A172 (cell line): ENCODE results near the gene MEGF11. TPM values are rescaled to one million over a fixed set of nuclear protein-coding genes. Genes with fewer than 3 reads are reported as not detected.
"Not testable (repeated sequence)": the region's sequence is repeated elsewhere in the genome, so short reads cannot be mapped to it uniquely, and the experiment has no call there.

ENCODE experiments used
- DNase-seq: peaks from one replicate; pipeline ENCODE4 v3.0.0-alpha.2; 2015; ENCODE audit warnings: low spot score
- total RNA-seq: library from RNA; depleted of rRNA; stranded (reverse); fragments of >200 nt; shearing (Covaris generic); gene quantifications from 2 replicates; pipeline ENCODE4 v1.2.3, GENCODE V29; 2014

MEGF11 gene
- total RNA-seq, 1 experiment from 2014 or later: 0.57 TPM

GRCh38 chr15:66276546-66276945 lies 23.0 kb upstream of the MEGF11 start:
- no peak for DNase-seq

GRCh38 chr15:66275352-66275751 lies 21.8 kb upstream of the MEGF11 start:
- no peak for DNase-seq

- DNase-seq: no peak
Measured at GRCh38 chr15:66270932-66271331, 17.4 kb upstream of the MEGF11 start.

GRCh38 chr15:66269326-66270090 lies 16.0 kb upstream of the MEGF11 start:
- peak; percentile 88 for DNase-seq

DNA sequence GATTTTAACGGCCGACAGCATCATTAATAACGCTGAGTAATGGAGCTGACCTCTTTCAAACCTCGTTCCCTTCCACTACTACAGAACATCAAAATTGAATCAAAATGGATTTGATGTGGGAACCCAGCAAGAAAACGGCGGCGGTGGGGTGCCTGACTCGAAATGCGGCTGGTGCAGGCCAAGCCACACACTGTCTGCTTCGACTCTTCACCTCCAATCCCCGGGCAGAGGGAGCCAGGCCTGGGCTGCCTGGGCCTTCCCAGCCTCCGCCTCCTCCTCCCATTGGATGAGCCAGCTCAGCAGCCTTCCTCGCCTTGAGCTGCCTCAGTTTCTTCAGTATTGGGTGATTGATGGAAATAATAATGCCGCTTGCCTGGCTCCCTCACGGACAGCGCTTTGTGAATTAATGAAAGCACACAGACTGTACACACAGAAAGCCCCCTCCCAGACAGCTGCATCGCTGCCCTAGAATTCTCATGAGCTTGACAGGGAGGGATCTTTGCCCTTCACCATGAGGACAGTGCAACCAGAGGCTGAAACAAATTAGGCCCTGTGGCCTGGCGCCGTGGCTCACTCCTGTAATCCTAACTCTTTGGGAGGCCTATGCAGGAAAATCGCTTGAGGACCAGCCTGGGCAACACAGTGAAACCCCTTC lies 11.4 kb upstream of the MEGF11 start:
- no peak for DNase-seq

DNA sequence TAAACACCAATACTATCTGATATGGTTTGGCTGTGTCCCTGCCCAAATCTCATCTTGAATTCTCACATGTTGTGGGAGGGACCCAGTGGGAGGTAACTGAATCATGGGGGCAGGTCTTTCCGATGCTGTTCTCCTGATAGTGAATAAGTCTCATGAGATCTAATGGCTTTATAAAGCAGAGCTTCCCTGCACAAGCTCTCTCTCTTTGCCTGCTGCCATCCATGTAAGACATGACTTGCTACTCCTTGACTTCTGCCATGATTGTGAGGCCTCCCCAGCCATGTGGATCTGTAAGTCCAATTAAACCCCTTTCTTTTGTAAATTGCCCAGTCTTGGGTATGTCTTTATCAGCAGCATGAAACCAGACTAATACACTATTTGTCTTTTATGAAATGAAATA lies 9.3 kb upstream of the MEGF11 start:
- not testable (repeated sequence) for DNase-seq

GRCh38 chr15:66261056-66261455 lies 7.5 kb upstream of the MEGF11 start:
- DNase-seq: no peak

GRCh38 chr15:66256692-66257091 lies 3.1 kb upstream of the MEGF11 start:
- no peak for DNase-seq

- no peak for DNase-seq
Measured at GRCh38 chr15:66254951-66255676, 1.6 kb upstream of the MEGF11 start.

DNA sequence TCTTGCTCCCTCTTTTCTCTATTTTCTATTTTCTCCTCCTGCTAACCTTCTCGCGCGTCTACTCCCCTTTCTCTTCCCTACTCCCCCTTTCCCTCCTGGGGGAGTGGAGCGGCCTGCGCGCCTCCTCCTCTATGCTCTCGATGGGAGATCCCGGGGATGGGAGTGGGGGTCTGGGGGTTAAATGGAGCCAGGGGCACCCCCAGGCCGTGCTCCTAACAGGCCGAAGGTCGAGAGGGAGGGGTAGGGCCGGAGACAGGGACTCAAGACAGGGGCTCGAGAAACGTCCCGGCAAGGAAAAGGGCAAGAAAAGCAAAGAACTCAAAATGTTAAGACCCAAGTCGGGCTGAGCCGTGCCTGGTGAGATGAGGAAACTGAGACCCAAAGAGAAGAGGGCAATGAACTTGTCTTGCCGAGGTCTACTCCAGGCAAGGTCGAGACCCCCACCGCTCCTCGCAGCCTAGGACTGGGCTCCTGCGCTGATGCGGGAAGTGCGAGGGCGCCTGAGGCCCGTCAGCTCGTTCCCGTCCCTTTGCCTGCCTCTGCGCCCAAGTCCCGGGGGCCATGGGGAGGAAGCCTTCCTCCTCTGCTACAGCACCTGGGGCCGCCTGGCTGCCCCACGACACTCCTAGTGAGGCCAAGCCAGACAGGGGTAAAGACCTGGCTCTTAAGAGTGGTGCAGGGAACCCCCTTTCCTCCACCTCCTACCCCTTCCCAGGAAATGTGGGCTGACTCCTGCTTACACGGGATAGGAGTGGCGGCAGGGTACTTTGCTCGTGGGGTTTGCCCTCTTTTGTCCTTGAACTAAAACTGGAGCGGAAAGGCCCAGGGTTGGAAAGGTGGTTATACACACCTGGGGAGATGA lies 770 bp upstream of the MEGF11 start:
- no peak for DNase-seq

- peak; percentile 15 for DNase-seq
Measured at GRCh38 chr15:66252685-66253417, 699 bp downstream of the MEGF11 start.

DNA sequence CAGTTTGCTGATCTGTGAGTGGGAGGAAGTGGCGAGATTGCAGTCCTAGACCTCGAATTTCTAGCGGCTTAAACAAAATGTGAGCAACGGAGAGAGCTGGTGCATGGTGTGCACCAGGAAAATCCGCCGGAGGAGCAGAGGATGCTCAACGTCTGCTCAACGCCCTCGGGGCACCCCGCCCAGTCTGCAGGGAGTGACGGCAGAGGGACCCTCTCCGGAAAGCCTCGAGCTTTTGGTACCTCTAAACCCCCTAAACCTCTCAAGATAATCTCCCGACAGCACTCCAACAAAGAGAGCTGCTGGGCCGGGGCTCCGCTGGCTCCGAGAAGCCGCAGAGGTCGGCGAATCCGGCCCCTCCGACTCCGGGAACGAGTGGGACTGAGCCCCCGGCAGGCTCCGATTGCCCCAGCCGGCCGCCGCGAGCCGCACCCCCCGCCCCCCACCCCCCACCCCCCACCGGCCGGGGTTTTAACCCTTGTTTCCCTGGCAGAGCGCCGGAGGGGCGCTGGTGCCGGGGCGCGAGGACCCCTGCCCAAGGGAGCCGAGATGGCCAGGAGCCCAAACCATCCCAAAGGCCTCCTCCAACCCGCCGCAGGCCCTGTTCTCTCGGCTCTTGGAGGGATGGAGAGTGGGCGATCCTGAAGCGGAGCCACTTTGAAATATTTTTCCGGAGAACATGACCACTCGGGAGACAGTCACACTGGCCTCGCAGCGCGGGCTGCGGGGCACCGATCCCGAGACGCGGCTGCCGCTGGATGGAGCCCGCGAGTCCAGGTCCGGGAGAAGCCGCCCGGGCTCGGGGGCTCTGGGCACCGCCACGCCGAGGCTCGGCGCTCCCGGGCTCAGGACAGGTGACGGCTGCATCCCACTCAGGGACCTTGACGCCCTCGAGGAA lies 1.5 kb downstream of the MEGF11 start:
- no peak for DNase-seq

- no peak for DNase-seq
Measured at GRCh38 chr15:66251065-66251789, 2.3 kb downstream of the MEGF11 start.

GRCh38 chr15:66249605-66250174 lies 3.9 kb downstream of the MEGF11 start:
- no peak for DNase-seq

- no peak for DNase-seq
Measured at GRCh38 chr15:66246937-66247336, 6.6 kb downstream of the MEGF11 start.

DNA sequence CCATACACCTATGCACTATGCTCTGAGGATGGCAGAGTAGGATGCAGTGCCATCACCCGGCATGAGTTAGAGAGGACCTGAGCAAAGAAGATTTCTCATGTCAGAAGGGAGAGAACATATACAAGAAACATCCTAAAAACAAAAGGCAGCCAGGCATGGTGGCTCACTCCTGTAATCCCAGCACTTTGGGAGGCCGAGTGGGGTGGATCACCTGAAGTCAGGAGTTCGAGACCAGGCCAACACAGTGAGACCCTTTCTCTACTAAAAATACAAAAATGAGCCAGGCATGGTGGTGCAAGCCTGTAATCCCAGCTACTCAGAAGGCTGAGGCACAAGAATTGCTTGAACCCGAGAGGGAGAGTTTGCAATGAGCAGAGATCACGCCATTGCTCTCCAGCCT lies 7.7 kb downstream of the MEGF11 start:
- DNase-seq: not testable (repeated sequence)

GRCh38 chr15:66241908-66242285 lies 11.7 kb downstream of the MEGF11 start:
- DNase-seq: no peak

- no peak for DNase-seq
Measured at GRCh38 chr15:66241087-66241907, 12.3 kb downstream of the MEGF11 start.
